Measurements from ENCODE around the gene PDE9A. TPM values are rescaled to one million over a fixed set of nuclear protein-coding genes. Genes with fewer than 3 reads are reported as not detected.

The PDE9A gene
- total and polyA plus RNA-seq, 2 donors (not counting 1 experiment from before 2014, with no cell fraction given), result 0.34 to 5.8 TPM

- H3K4me3 ChIP-seq (ENCODE audit: control extremely low read depth in 1 of 5, extremely low read depth in 1 of 5, insufficient read depth in 1 of 5, low read depth in 2 of 5, low read length in 4 of 5), result no peak overlapping the region
- H3K36me3 ChIP-seq (replicated peaks in 1 of 2; ENCODE audit: control extremely low read depth in 1 of 2, control insufficient read depth in 1 of 2, extremely low read depth in 1 of 2, insufficient read depth in 2 of 2, low read length in 1 of 2), result no peaks in the 10 kb centered on the region
- DNase-seq (no peak), ATAC-seq (ENCODE audit: low read depth) (no peak)
- 24% methylated on average over 12 of the region's 16 CpGs for WGBS (ENCODE audit: insufficient coverage)
- Mint-ChIP-seq H3K4me1 (peaks cover 38% of the 10 kb centered on the region), H3K9me3 (ENCODE audit: insufficient read depth) (no peaks in the 10 kb centered on the region), H3K27ac (peak overlapping the region; percentile 37), H3K27me3 (peaks cover 42% of the 10 kb centered on the region), H3K4me3 (peak overlapping the region; percentile 46)
- H3K9me3 ChIP-seq (ENCODE audit: control extremely low read depth in 1 of 3, control insufficient read depth in 2 of 3, insufficient read depth in 1 of 3, low read length in 2 of 3), result peaks cover 0 to 25% (median 0%) of the 10 kb centered on the region in 3 donors
- TF ChIP-seq EZH2 (IDR thresholded peaks at IDR 0.05; ENCODE audit: borderline replicate concordance, insufficient read depth, low read depth, low read length, poor library complexity, severe bottlenecking), result no peak
- TF ChIP-seq CTCF (IDR thresholded peaks at IDR 0.05), result no peak
- no peak overlapping the region for H3K27ac ChIP-seq (ENCODE audit: low read length in 2 of 2)
- peak overlapping the region; percentile 63 for H3K4me2 ChIP-seq (replicated peaks; ENCODE audit: low read depth, low read length, poor library complexity, severe bottlenecking)
- ChIA-PET POLR2A (interaction anchor here (0.6 kb wide), 1 partner anchor 129 kb away, joined by 5 read pairs; no protein-coding TSS in a partner anchor), CTCF (no interaction called here)
- no peak overlapping the region for H2AFZ ChIP-seq (ENCODE audit: insufficient read depth, low read depth, low read length, poor library complexity, severe bottlenecking)
- peaks cover 0 to 61% (median 29%) of the 10 kb centered on the region in 4 experiments for H3K27me3 ChIP-seq (replicated peaks in 1 of 4; ENCODE audit: control extremely low read depth in 1 of 4, control insufficient read depth in 3 of 4, insufficient read depth in 4 of 4, low read length in 3 of 4)
- intact Hi-C loops (cut with micrococcal nuclease), result loop anchor here (10.0 kb wide), 1 partner anchor 64 kb away; no protein-coding TSS in a partner anchor
- no peak overlapping the region for H3K9ac ChIP-seq (ENCODE audit: low read length)
- peaks cover 47 to 54% of the 10 kb centered on the region in 2 donors for H3K4me1 ChIP-seq (ENCODE audit: control insufficient read depth in 2 of 2, insufficient read depth in 2 of 2, low read length in 2 of 2)
- no peaks in the 10 kb centered on the region for H4K20me1 ChIP-seq (ENCODE audit: control insufficient read depth, insufficient read depth, low read length, poor library complexity, severe bottlenecking)
- H3K79me2 ChIP-seq (ENCODE audit: control insufficient read depth, insufficient read depth, low read length), result no peaks in the 10 kb centered on the region
Observed at GRCh38 chr21:42658320-42659105, 5.1 kb downstream of the PDE9A start.
